NCI-H187 (cell line): Measurements from ENCODE around the gene A3GALT2.

Experiments
- DNase-seq, 2 experiments: peaks; one replicate each; lab custom pipeline; 2025; lab: John Stamatoyannopoulos, UW

A3GALT2 gene

DNA sequence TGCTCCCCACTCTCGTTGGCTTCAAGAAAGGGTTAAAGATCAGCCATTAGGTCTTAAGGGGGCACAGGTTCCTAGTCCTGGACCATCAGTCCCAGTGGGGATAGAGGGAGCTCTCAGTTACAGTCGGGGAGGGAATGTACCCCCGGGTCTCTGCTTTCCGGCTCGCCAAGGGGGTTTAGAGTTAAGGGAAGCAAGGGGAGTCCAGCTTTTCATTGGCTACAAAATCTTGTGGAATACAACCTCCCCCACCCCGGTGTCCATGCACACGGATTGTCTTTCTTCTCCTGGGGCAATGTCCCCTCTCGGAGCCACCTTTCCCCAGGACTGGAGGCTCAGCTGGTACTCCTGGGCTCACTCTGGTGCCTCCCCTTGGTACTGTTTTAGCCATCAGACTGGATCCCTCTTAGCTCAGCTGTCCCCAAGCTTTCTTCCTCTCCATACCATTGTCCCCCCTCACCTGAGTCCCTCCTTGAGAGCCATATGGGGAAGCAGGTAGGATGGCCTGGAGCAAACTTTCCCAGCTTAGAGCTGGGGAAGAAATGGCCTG lies at the start of gene A3GALT2:
A3GALT2 (minus strand) TSS at position 480 of the 547 bp plus-strand sequence; CDS start at position 480, 0 bp downstream.
- DNase-seq = no peak

DNA sequence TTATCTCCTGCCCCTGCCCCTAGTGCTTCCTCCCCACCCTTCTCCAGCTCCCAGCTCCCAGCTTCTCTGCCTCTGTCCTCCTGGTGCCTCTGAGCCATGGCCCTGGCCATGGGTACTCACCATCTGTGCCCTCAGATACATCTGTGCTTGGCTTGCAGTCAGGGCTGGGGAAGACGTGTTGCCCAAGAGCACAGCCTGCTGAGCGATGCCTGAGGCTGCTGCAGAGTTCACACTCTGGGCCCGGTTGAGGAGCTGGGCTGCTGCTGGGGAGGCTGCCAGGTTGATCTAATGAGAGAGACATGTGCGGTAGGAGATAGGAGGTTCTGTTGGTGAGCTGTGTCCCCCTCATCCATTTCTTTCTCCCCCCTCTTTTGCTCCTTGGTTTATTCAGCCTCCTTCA lies 49.4 kb upstream of the A3GALT2 start:
- DNase-seq = no peak

DNA sequence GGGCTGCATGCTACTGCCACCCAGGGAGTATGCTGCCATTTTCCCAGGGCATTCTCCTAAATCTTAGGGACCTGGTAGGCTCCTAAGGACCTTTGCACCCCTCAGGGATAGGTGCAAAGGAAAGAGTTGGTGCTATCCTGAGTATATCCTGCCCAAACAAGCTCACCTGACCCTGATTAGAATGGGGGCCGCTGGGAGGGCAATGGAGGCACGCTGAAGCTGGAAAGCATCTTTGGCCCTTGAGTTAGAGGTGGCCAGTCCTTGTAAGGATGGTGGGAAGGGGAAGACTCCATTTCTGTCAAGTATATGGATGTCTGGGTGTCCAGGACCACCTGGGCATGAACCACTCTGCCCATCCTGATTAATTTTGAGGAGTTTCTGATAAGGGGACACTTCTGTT lies 48.9 kb upstream of the A3GALT2 start:
- DNase-seq = no peak

DNA sequence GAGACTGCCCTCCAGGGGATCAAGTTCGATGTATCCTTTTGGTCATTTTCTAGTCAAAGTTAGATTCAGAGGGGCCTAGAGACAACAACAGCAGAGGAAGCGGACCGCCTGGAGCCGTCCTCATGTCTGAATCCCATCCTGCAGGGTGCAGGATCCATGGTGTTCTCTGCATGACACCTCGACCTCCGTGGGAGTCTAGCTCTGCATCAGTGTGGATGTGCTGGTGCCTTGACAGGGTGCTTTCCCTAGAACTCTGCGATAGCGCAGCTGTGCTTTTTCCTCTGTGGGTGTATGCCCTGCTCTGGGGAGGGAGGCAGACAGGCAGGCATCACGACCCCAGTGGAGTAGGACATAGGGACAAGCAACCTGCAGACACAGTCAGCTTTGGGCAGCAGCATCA lies 48.2 kb upstream of the A3GALT2 start:
- DNase-seq = no peak

DNA sequence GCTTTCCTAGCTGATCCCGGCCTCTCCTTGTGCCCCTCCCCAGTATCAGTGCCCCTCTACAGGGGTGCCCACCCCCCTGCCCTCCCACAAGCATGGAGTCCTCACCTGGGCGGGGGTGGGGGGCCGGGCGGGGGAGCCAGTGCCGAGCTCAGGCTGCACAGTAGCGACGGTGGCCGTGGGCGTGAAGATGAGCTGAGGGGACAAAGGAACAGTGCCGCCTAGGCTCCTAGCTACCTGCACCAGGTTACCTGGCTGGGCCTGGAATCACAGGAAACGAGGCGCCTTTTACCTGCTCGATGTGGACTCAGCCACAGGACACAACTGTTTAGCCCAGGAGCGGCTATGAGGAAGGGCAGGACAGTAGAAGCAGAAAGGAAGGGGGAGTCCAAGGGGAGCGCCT lies 47.5 kb upstream of the A3GALT2 start:
- no peak for DNase-seq

DNA sequence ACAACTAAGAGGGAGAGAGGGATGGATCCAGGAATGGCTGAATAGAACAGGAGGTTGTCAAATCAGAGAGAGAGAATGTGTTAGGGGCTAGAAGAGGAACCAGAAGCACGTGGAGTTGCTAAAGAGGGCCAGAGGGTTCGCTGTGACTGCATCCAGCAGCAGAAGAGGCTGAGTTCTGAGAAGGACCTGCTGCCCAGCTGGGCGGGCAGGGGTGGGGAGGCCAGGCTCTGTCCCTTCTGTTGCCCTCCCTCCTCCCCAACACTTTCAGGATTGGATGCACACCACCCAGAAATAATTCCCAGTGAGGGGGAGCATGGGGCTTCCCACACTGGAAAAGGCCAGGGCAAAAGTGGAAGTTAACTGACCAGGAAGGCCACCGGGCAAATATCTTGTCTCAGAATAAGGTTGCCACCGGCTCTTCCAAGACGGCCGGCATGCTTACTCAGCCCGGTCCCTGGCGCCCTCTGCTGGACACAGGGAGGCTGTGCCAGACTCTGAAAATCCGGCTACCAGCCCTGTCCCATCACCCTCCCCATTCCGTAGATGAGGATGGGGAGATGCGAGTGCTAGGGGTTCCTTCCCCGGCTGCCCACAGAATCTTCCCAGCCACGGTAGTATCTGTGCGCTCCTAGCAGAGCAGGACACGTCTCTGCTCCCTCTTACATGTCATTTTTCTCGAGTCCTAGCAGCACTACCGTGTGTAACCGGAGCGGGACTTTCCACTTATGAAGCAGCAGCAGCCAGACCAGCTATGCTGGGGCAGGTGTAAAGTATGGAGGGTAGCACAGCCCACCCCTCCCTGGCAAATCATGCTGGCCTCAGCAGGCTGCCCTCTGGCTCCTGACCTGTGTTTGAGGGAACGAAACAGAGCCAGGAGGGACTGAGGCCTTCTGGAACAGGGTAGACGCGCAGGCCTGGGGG lies 46.8 kb upstream of the A3GALT2 start:
- DNase-seq = peak; percentile 22 to 55

DNA sequence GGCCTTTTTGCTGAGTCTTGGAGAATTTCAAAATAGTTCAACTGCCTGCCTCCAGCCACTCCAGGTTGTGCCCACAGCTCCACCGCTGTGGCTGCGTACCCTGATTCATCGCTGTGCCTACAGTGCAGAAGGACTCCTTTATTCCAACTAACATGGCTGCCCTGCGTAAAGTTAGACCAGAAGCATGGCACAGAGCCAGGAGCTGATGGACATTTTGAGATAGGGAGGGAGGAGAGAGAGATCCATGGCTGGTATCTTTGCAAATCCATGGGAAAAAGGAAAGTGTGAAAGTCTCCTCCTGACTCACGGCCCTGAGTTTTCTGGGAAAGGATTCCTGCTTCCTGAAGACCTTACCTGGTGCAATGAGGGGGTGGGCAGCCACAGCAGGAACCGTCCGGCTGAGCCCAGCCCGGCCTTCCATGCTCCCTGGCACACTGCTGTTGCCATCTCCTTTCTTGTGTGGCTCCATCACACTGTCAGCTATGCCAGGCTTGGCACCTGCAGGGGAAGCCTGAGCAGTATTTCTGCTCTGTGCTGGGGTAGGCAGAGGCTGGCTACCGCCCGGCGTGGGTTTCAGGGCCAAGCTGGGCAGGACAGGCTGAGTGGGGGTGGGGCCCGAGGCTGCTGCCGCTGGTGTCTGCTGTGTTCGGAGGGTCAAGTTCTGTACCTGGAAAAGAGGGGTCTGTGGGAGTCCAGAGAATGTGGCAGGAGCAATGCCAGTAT lies 46.0 kb upstream of the A3GALT2 start:
- DNase-seq = no peak

DNA sequence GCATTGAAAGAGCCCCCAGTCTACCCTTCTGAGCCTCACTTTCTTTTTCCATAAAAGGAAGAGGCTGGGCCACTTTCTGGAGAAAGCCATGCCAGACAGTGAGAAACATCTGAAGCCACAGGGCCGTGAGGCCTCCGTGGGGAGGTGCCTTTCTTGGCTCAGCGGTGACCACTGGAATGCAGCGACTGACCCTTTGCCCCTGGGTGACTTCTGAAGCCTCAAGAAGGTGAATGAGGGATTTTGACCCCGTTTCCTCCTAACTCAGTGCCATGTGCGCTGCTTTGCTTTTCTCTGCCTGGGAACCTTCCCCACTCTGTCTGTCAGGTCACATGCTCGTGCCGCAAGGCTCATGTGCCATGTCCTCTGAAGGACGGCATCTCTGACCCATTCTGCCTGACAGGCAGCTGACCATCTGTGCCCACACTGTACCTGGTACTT lies 44.7 kb upstream of the A3GALT2 start:
- no peak for DNase-seq

DNA sequence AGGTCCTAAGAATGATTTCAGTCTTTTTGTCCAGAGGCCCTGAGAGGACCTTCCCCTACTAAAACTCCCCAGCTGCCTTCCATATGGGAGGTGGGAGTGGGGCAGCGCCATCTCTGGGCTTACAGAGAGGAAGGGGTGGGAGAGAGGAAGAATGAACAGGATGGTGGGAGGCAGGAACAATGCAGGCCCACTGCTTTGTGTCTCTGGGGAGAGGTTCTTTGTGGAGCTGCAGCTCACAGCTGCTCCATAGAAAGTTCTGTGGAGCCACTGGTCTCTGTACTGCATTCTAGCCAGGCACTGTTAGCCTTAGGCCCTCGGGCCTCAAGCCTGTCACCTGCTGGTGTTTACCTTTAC lies 43.6 kb upstream of the A3GALT2 start:
- DNase-seq = no peak

DNA sequence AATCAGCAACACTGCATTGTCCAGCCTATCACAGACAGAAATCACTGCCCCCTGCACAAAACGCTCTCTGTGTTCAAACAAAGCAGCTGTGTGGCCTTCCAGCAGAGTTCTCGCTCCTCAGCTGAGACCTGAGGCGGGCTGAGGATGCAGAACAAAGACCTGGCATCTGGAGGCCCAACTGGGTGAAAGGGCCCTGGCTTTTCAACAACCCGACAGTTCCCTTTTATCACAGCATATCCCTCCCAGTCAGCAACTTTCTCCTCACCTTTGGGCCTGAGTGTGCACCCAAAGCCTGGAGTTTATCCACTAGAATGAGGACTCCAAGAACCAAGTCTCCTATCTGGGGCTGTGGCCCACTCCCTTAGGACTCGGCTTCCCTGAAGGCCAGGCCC lies 42.6 kb upstream of the A3GALT2 start:
- no peak for DNase-seq

DNA sequence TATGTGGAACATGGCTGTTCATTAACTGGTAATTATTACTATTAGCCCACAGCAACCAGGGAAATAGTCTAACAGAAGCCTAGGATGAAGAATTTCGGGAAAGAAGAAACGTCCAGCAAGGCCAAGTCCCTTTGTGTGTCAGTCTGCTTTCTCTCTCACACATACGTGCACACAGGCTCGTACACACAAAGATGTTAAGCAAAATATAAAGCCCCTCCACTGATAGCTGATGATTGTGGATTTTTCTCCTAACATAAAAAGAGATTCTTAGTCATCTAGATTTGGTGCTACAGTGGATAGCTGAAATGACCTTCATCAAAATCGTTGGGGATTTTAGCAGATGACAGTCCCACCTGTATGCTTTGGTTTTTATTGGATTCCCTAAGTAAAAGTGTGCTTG lies 42.1 kb upstream of the A3GALT2 start:
- no peak for DNase-seq

DNA sequence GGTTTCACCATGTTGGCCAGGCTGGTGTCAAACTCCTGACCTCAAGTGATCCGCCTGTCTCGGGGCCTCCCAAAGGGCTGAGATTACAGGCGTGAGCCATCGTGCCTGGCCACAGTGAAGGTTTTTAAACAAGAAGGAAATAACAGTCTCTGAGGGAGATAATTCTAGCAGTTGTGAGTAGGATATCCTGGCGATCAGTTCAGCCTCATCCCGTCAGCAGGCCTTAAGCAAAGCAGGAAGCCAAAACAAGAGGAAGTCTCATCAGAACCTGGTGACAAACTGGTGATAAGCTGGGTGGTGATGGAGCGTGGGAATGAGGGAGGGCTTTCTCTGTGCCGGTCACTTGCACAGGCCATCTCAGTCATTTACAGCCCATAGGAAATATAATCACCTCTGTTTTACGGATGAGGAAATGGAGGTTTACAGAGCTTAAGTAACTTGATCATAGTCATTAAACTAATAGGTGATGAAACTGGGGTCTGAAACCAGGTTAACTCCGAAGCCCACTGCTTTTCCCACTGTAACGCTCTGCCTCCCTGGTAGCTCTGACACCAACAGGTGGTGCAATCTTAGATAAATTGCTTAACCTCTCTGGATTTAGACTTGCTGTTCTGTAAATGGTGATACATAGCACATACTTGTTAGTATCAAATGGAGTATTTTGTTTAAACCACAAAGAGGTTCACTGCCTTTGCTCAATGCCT lies 40.8 kb upstream of the A3GALT2 start:
- DNase-seq = no peak

DNA sequence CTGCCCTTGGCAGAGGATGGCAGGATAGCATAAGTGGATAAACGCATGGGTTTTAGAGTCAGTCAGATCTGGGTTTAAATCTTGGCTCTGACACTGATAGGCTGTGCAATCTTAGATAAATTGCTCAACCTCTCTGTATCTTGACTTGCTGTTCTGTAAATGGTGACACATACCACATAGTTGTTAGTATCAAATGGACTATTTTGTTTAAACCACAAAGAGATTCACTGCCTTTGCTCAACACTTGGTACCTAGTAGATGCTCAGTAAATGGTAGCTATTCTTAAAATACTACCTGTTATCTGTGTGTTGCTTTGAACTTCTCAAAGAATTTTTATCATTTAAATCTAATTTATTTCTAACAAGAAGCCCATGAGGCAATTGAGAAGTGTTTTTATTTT lies 39.5 kb upstream of the A3GALT2 start:
- no peak for DNase-seq

DNA sequence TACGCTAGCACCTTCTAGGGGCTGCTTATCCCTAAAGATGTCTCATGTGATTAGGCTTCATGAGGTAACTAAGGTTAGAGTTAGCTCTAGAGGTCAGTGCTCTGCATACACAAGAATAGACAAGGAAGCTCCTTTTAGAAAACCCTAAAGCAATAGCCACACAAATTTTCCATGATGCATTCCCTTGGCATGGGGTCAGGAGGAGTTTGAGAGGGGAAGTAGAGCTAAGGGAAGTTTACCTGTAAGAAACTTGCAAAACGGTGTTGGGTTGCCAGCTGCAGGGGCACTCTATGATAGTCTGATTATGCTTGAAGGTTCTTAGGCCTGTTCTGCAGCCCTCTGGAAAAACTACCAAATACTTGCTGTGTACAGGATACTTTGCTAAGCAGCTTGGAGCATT lies 39.0 kb upstream of the A3GALT2 start:
- DNase-seq = no peak

DNA sequence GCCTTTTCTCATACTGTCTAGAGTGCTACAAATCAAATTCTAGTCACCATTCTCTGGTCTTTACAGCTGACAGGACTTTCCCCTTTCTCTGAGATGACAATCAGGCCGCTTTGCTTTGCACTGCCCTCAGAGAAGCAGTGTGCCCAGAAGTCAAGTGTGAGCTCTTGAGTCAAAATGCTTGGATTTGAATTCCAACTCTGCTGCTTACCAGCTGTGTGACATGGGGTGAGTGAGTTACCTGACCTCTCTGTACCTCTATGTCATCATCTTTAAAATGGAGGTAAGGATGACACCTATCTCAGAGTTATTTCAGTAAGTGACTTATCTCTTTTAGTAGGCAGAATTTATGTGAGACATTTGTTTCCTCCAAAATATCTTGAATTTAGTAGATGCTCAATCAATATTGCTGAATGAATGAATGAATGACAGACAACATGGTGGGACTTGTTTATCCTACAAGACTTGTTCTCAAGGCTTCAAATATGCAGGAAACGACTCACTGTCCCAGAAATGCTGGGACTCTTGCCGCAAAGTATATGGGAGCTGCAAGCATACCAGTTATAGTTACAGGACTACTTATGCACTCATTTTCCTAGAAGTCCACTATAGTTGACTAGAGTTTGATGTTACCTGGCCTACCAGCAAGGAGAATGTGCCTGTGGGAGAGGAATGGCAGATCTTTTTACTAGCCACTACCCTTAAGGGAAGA lies 38.1 kb upstream of the A3GALT2 start:
- no peak for DNase-seq

DNA sequence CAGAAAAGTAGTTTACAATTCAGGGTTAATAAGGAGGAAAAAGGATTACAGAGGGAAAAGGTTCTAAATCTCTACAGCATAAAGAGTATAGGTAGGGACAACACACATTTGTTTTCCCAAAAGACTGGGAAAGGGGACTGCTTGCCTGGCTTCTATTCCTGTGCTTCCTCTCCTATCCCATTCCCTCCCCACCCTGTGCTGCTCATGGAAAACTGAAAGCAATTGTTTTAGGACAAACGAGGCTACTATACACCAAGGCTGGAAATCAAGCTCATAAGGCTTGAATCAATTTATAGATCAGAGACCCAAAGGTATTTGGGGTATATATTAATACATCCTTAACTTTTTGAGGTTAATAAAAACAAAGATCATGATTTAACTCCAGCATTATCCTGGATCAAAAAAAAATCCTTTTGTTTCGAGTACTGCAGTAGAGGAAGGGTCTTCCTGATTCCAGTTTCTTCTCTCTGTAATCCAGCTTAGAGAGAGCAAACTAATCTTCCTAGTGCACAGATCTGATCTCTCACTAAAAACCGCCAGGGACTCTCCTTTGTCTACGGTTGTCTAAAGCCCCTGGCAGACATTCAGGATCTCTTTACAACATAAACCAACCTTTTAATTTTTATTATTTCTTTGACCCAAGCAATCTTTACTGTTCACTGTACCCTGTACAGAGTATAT lies 37.4 kb upstream of the A3GALT2 start:
- no peak for DNase-seq

DNA sequence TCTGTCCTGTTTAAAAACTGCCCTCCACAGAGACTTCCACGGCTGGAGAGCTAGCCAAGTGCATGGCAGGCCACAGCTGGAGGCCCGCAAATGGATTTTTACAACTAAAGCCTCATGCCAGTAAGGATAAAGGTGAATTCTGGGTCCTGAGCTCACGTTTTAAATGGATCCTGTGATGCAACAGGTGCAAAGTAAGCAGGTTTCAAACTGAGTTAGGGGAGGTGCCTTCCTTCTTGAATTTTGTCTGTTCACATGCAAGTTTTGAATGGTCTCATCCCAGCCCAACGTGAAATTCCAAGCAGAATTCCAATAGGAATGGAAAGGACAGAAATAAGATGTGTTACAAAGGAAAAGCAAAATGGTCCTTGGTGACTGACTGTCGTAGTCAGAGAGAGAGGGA lies 36.2 kb upstream of the A3GALT2 start:
- DNase-seq = no peak

DNA sequence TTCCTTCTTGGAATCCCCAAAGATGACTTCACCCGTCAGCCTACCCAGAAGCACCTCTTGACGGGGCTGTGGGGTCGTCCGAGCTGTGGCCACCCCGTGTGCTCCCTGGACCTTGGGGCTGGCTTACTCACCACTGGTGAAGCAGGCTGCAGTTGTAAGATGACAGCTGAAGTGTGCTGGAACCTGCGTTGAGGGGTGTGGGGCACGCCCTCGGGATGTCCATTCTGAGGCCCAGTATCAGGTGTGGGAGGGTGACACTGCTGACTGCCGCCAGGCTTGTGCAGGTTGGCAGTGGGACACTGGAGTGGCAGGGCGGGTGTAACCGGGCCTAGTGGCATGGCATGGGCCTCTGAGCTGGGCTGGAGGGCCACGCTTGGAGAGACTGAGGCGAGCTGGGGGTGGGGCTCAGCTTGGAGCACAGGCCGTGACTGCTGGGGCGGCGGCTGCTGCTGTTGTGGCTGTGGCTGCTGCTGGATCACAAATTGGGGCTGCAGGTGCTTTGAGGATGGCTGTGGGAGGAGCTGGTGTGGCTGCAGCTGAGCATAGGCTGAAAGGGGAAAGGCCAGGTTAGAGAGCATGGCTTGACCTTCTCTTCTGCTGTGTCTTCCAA lies 33.9 kb upstream of the A3GALT2 start:
- no peak for DNase-seq

DNA sequence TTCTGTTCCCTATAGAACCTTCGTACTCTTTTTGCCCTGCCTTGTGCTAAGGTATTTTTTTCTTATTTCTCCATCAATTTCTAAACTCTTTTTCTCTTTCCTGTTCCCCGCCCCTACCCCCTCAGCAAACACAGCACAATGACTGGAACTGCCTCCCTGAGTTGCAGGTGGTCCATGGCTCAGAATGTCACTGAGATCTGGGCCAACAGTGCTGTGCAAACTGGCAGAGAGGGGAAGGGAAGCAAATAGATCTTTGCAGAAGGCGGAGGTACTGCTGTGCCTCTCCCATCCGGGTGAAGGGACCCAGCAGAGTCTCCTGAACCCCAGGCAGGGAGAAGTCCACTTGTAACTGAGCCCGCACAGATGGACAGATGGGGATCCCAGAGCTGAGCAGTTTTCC lies 32.6 kb upstream of the A3GALT2 start:
- no peak for DNase-seq

DNA sequence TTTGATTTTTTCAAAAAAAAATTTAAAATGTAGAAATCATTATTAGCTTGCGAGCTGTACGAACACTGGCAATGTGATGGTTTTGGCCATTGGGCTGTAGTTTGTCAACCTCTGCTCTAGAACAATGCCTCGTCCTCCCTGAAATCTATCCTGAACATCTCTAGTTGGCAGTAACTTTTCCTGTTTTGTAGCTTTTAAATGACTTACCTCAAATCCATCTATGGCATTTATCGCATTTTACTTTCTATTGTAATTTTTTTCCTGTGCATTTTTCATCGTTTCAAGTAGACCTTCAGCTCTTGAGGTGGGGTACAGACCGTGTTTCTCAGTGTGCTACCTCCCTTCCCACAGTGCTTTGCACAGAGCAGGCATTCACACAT lies 30.4 kb upstream of the A3GALT2 start:
- DNase-seq = no peak
